ENCODE results near the gene C2CD4C.
"Not testable (repeated sequence)": the region's sequence is repeated elsewhere in the genome, so short reads cannot be mapped to it uniquely, and the experiment has no call there.

The C2CD4C gene

DNA sequence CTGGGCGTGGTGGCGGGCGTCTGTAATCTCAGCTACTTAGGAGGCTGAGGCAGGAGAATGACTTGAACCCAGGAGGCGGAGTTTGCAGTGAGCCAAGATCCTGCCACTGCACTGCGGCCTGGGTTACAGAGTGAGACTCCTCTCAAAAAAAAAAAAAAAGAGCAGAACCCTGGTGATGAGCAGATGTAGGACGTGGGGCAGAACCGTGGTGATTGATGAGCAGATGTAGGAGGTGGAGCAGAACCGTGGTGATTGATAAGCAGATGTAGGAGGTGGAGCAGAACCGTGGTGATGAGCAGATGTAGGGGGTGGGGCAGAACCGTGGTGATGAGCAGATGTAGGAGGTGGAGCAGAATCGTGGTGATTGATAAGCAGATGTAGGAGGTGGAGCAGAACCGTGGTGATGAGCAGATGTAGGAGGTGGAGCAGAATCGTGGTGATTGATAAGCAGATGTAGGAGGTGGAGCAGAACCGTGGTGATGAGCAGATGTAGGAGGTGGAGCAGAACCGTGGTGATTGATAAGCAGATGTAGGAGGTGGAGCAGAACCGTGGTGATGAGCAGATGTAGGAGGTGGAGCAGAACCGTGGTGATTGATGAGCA, 28.2 kb downstream of the C2CD4C start:
- DNase-seq (ENCODE audit: low spot score): not testable (repeated sequence)

DNA sequence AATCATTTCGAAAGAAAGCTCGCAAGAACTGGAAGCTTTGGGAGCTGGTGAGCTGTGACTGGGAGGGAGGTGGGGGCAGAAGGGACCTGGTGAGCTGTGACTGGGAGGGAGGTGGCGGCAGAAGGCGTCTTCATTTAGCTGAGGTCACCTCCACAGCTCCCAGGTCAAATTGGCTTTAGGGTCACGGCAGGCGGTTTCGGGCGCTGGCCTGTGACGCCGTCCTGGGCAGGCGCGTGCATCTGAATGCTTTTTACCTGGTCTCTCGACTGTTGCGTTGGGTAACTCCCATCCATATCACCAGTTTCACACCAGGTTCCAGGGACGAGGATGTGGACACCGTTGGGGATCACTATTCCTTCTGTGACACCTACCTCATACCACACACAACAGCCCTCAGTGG, 29.2 kb downstream of the C2CD4C start:
- DNase-seq (ENCODE audit: low spot score): no peak

DNA sequence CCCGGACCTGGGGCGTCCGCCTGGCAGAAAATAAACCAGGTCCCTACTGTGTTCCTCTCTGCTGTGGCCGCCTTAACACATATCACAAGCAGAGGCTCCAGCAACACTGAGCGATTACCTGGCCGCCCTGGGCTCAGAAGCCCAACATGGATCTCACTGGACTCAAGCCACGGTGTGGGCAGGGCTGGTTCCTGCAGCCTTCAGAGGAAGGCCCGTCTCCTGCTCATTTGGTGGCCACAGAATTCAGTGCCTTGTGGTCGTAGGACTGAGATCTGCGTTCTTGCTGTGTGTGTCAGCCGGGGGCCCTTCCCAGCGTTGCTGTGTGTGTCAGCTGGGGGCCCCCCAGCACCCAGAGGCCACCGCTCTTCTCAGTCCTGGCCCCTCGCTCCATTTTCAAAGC, 30.2 kb downstream of the C2CD4C start:
- no peak for DNase-seq (ENCODE audit: low spot score)

DNA sequence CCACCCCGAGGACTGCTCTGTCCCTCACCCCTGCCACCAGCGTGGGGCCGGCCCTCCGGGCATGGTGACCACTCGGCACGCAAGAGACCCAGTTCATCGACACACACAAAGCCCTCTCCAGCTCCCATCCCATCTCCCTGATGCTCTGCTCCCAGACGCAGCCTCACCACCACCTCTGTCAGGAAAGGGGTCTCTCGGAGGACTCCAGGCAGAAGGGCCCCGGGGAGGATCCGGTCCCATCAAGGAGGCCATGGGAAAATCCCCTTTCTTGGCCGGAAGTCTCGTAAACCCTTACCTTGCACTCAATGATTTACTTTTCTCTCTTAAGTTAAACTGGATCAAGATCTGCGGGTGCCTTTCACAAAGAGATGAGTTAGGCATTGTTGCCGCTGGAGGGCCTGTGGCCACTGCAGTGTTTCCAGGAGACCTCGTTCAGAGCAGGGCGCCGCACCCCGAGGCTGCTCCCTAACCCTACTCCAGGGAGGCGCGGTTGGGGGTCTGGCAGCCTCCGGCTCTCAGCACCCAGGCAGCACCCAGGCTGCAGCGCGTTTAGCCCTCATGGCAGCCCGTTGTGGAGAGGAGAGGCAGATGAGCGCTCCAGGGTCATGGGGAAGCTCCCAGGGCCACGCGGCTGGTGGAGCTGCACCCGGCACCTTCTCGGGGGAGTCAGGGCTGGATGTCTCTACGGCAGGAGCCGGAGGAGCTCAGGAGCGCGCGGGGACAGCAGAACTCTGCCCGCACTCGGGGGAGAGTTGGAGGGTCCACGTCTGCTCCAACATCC, 31.0 kb downstream of the C2CD4C start:
- DNase-seq (ENCODE audit: low spot score): no peak

DNA sequence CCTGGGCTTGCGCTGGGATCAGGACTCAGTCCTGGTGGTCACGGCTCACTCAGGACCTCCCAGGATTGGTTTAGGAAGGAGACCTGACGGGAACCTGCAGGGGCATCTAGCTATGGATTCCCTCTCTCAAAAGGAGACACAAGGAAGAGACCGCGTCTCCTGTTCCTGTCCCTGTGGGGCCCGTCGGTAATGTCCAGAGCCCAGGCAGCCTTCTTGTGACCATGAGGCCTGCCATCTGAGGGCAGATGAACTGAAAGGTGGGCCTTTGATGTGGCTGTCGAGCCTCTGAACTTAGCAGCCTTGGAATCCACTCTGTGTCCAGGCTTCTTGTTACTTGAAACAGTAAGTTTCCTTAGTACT, 32.9 kb downstream of the C2CD4C start:
- no peak for DNase-seq (ENCODE audit: low spot score)

DNA sequence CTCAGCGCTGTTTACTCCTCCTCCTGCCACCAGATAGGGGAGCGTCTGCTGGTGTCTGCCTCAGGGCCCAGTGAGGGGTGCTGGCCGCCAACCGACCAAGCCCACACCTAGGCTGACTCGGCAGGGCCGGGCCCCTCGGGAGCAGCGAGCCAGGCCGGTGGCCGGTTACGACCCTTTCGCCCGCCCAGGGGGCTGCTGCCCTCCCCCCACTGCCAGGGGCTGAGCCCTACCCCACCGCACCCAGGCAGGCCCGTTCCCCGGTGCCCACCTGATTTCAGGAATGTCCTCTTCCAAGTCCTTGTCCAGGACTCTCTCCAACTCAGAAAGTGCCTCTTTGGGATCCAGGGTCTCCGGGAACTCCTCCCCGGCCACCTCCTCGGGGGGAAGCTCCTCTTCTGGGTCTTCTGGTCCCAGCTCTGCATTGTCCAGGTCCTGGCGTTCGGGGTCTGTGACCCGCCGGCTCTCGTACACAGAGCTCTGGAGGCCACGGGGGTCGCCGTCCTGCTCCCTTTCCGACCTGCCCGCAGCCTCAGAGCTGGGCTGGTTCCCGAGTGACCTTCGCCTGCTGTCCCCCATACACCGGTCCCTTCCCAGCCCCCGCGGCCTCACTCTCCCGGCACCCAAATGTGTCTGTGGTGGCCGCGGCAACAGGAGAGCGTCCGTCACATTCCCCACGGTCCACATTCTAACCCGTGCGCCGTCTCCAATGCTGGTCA, 33.4 kb downstream of the C2CD4C start:
- DNase-seq (ENCODE audit: low spot score): no peak

DNA sequence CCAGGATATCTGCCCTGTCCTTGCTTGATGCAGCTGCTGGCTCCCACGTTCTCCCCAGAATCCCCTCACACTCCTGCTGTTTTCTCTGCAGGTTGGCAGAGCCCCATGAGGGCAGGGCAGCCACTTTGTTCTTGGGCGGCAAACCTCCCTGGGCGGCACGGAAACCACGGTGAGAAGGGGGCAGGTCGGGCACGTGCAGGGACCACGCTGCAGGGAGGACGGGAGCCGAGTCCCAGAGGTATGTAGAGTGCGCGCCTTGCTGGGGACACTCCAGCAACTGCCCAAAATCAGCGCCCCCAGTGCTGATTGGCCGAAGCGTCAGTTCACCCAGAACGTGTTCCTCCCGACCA, 34.1 kb downstream of the C2CD4C start:
- no peak for DNase-seq (ENCODE audit: low spot score)

DNA sequence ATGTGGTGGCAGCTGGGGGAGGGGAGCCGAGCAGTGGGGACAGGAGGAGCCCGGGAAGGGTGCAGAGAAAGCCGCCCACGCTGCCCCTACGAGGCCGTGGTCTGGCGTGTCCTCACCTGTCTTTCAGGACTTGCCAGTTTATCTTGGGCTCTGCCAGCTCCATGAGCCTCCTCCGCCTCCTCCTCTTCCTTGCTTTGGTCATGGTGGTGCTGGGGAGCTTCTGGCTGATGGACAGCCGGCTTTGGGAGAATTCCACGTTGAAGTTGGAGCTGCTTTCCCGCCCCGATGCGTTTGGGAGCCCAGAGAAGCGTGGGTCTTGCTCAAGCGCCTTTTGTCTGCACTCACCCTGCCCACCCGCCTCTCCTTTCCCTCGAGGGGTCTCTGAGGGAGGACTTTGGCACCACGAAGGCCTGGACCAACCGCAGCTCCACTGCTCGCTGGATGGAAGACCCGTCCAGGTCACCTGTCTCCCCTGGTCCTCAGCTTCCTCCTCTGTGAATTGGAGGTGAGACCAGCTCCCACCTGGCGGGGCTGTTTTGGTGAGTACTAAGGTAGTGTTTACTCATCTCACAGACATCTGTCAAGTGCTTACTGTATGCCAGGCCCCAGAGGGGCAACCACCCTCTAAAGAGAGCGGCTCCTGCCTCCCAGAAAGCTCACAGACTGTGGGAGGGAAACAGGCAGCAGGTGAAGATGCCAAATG, 34.6 kb downstream of the C2CD4C start:
- no peak for DNase-seq (ENCODE audit: low spot score)

DNA sequence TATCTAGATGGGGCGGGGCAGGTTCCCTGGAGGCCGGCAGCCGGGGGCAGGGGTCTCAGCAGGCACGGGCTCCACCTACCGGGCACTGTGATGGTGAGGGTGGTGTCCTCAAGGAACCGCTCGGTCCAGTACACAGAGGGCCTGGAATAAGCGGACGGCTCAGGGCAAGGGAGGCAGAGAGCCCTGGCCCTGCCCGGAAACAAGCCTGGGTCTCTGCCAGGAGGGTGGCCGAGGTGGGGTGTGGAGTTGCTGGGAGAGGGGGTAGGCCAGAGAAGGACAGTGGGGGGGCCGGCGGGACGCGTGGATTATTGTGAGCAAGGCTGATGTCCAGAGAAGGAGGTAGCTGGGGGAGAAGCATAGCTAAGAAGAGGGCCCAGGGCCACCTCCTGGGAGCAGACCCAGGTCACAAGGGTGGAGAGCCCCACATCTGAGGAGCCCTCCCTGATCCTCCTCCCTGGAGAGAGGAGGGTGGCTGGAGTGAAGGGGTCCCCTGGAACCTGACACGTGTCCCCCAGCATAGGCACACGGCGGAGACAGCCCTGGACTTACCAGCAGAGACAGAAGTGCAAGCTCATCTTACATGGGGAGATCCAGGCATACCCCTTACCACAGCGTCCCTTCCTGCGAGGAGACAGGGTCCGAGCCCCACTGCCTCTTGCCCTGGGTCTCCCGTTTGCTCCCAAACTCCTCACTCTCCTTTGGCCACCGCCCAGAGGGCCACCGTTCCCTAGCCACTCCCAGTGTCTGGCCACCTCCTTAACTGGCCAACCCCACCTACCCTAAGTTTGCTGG, 35.4 kb downstream of the C2CD4C start:
- DNase-seq (ENCODE audit: low spot score): no peak

DNA sequence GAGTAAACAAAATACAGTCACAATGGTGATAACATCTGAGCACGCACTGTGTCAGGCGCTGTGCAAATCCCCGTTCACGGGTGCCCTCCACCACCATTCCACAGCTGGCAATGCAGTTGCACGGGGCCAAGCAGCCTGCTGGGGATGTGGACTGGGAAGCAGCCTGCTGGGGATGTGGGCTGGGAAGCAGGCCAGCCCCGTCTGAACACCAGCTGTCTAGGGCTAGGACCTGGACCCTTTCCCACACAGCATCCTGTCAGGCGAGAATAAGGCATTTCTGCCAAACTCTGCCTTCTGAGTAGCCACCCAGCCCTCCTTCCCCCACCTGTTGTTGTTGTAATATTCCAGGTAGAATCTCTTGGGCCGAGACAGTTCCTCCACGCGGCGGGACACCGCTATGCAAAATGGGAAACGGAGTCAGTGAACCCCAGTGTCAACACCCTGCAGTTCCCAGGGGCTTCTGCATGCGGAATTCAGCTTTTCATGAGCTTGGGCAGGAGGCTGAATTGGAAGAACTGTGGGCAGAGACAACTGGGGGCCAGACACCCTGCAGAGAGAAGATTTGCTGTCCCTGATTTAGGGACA, 36.5 kb downstream of the C2CD4C start:
- no peak for DNase-seq (ENCODE audit: low spot score)

DNA sequence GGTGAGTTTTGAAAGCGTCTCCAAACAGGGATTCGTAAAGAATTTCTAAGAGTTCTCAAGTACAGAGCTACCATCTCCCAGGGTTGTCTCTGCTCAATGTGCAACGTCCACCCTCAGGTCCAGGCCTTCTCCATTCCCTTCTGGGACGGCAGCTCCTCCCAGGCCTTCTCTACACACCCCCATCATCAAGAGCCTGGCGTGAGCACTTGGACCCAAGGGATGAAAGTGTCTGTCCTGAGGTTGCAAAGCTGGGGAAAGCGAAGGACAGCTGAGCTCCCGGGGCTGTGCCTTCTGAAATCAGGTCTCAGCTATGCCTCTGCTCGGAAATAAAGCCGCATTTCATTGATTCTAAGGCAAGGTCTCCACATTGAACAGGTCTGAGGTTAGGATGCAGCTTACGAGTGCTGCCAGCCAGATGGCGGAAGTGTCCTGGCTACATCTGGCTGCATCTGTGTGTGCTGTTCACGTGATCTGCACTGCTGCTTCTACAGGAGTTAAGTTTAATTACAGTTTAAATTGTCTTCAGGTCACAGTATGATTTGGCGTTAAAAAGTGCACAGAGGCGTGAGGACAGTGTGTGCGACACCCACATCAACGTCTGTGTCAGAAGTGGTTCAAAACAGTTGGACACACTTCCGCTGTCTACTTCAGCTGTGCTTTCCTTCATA, 37.3 kb downstream of the C2CD4C start:
- DNase-seq (ENCODE audit: low spot score): no peak

DNA sequence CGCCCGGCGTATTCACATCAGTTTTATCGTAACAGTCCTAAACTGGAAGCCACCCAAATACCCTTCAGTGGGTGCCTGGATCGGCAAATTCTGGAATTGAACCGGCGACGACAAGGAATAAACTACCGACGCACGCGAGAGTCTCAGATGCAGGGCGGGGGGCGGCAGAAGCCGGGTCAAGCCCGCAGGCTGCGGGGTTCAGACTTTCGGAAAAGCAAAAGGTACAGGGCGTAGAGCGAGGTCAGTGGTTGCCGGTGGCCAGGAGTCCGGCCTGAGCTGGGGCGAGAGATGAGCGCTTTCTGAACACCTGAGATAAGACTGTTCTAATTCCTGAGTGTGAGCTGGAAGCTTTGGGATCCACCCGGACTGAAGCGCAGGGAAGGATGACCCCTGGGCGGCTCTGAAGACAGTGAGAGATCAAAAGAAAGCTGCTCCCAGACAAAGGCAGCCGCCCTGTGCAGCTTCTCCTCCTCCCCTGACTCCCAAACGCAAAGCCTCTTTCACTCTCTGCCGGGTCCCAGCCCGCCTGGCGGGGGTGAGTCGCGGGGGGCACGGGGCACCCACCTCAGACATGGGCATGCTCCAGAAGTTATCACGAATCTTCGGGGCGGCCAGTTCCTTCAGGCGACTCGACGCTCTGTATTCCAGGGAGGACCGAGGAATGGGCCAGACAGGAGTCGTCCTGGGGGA, 38.2 kb downstream of the C2CD4C start:
- no peak for DNase-seq (ENCODE audit: low spot score)

DNA sequence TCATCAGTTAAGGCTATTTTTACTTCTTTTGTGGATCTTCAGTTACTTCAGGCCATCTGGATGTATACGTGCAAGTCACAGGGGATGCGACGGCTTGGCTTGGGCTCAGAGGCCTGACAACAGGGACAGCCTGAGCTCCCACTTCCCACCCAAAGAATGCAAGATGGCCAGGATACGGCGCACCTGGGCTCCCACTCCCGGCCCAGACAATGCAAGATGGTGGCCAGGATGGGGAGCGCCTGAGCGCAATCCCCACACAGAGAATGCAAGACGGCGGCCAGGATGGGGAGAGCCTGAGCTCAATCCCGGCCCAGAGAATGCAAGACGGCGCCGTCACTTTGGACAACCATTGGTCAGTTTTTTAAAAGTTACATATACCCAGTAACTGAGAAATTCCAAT, 39.1 kb downstream of the C2CD4C start:
- no peak for DNase-seq (ENCODE audit: low spot score)

DNA sequence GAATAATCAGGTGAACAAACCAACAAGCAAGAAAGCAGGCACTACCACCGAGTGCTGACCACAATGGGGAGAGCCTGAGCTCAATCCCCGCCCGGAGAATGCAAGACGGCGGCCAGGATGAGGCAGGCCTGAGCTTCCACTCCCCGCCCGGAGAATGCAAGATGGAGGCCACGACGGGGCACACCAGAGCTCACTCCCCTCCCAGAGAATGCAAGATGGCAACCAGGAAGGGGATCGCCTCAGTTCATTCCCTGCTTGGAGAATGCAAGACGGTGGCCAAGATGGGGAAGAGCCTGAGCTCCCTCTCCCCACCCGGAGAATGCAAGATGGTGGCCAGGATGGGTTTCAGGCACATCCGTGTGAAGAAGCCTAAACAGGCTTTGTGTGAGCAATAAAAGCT, 39.7 kb downstream of the C2CD4C start:
- no peak for DNase-seq (ENCODE audit: low spot score)

DNA sequence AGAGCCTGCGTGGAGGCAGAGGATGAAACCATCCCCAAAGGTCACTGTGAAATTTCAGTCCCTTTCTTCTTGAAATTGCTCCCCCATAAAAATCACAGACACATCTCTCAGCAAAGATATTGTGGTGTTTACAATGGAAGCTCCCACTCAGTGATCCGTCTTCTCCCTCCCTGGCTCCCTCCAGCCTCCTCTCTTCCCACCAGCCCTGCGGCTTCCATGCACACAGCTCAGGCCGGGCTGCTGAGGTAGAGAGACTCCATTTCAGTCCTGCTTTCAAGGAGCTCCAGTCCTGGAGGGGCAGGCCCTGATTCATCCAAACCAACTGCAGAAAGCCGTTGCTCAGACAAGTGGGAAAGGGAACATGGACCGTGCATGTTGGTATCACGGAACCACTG, 40.3 kb downstream of the C2CD4C start:
- DNase-seq (ENCODE audit: low spot score): no peak

DNA sequence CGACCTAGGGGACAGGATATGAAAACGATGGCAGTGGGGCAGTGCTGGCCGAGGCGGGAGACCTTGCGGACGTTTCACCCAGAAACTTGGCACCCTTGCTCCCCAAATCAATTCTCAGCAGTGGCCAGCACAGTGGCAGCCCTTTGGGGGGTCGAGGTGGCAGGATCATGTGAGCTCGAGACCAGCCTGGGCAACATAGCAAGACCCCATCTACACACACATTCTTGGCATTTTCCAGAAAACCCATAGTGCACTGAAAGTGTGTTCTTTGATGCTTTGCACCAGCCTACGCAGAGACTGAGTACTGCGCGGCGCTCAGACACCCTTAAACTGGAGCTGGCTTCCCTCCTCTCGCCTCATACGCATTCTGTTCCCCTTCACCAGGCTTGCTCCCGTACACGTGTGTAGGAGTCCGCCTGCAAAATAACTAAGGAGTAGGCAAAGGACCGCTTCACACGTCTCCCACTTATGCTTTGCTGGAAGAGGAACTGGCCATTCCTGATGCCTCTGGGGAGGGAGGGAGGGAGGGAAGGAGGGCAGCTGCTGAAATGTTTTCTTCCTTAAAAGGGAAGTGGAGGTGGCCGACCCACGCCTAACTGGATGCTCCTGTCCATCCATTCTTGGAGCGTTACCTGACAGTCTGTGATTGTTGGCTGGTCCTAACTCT, 40.9 kb downstream of the C2CD4C start:
- DNase-seq (ENCODE audit: low spot score): no peak

DNA sequence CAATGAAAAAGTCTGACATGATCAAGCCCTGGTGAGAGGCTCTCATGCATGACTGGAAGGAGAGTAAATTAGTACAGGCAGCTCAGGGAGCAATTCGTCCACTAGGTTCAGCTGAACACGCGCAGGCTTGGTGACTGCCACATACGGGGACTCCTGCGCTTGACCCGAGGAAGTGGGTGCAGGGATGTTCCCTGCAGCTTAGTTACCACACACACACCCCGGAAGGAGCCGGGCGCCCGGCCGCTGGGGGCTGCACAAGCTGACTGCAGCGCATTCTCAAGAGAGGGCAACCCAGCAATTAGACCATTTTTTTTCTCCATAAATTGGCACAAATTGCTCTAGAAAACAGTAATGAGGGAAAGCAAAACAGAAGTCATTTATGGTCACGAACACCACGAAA, 41.4 kb downstream of the C2CD4C start:
- DNase-seq (ENCODE audit: low spot score): no peak

DNA sequence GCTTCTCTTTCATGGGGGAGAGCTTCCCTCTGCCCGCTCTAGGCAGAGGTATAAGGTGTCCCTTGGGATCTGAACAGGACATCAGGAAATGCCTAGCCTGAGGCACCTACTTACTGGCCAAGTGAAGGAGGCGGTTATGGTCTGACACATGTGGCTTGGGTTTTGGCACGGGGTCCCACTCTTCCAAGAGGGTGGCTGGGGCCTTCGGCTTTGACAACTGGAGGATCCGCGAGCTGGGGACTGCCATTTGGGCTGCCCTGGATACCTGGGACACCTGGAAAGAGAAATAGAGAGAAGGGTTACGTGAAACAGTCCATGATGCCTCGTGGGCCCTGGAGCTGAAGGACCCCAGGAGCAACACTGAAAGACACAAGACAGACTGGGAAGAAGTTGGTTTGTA, 42.0 kb downstream of the C2CD4C start:
- no peak for DNase-seq (ENCODE audit: low spot score)

DNA sequence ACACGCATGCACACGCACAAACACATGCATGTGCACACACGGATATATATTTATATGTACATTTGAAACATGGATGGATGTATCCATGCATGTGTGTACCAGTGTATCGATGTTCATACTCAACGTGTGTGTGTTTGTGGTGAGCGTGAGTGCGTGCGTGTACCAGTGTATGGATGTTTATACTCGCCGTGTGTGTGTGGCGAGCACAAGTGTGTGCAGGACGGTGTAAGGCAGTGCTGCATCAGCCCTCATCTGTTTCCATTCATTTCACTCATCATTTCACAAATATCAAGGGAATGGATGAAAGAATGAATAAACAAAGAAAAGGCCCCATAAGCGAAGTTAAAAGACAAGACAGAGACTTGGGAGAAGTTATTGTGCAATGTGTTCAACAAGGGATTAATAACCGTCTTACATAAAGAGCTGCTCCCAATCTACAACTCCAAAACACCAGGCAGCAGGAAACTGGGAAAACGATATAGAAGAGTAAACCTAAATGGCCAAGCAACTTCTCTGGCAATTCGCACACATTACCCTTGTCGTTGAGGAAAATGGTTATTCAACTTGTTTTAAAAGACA, 42.7 kb downstream of the C2CD4C start:
- no peak for DNase-seq (ENCODE audit: low spot score)
